GM21423 (cell line): ENCODE results near the gene ADGRB2.

Experiments
- ATAC-seq: cut with Tn5 transposase; IDR thresholded peaks from one replicate; pipeline ENCODE4 v1.9.1; 2021; ENCODE audit warnings: mild to moderate bottlenecking, moderate library complexity; ENCODE audit not compliant: unreplicated experiment

Gene ADGRB2

DNA sequence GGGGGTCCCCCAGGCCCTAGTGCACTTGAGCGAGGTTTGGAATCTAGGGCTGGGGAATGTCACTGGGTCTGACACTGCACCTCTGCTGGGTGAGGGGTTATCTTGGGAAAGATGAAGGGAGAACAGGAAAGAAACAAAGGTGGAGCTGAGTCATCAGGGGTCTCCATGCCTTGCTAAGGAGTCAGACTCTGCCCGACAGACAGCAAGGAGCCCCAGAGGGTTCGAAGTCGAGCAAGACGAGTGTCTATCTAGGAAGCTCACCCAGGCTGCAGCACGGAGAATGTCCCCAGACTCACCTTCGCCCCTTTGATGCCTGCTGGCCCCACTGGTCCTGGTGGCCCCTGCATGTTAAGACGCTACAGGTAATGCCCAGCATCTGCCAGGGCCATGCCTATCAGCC lies 78.3 kb downstream of the ADGRB2 start:
- no peak for ATAC-seq

DNA sequence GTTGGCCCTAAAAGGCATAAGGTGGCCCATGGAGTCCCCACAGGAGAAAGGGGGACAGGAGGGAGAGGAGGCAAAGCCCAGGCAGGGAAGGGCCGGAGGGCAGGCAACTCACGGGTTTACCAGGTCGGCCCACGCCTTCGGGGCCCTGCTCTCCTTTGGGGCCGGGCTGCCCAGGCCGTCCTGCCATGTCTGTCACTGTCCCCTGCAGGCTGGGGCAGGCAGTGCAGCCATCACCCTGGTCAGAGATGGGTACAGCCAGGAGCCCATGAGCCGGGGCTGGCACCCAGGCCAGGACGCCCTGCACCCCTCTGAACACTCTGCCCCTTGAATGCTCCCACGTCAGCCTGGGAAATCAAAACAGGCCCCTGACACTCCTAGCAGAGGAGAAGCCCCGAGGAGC lies 80.1 kb downstream of the ADGRB2 start:
- ATAC-seq: no peak

DNA sequence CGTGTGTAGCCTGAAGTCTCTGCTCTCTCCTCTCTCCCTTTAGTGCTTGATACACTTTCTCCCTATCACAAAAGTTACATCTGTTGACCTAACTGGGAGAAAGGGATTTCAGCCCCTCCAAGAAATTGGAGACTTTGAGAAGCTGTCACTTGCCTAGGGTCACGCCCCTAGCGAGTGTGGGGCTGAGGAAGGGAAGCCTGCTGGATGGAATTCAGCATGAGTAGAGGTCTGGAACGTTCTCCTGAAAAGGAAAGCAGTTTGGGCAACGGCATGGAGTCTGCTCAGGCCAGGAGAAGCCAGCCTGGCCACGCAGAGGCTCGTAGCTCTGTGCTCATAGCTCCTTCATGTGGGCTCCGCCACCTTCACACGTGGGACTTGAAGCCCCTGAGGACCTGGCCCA lies 82.7 kb downstream of the ADGRB2 start:
- ATAC-seq: no peak

DNA sequence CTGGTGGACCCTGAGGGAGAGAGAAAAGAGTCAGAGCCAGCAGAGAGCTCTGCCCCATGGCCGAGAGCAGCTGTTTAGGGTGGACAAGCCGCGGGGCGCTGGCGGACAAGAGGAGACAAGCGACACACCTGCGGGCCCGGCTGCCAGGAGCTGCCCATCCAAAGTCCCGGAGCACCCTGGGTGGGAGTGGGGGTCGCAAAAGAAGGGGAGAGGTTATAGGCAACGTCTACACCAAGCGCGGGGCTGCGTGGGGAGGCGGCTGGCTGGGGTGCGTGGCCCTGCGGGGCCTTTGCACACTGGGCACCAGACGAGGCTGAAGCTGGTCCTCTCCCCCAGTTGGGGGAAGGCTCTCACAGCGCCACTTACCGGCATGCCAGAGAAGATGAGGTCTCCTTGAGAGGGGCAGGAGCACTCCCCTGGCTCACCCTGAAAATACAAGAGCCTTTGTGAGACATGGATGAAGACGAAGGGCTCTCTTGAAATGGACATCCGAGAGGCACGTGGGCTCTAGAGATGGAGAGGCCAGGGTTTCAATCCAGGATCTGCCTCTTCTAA lies 84.4 kb downstream of the ADGRB2 start:
- no peak for ATAC-seq

DNA sequence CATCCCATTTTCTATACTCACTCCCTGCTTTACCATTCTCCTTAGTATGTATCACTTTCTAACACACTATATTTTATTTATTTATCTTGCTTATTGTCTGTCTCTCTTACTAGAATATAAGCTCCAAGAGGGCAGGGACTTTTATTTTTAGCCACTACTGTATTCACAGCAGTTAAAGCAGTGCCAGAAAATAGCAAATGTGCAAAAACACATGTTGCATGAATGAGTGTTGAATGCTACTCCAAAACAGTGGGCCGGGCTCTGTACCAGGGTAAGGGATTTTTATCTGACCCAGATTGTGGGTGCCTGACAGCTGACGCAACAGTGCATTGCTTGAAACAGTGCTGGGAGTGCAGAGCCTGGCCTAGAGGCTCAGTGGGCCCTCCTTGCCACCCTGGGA lies 85.0 kb downstream of the ADGRB2 start:
- ATAC-seq: no peak

DNA sequence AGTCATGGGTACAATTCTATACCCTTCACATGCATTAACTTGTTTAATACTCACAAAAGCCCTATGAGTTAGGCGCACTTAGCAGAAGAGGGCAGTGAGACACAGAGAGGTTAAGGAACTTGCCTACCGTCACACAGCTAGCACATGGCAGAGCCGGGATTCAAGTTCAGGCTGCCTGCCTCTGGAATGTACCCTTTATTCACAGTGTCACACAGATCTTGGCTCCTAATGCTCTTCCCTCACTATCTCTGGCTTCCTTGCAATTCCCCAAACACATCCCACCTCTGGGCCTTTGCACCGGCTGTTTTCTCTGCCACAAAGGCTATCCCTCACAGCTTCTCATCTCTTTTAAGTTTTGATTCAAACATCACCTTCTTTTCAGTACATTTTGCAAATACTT lies 85.5 kb downstream of the ADGRB2 start:
- no peak for ATAC-seq

DNA sequence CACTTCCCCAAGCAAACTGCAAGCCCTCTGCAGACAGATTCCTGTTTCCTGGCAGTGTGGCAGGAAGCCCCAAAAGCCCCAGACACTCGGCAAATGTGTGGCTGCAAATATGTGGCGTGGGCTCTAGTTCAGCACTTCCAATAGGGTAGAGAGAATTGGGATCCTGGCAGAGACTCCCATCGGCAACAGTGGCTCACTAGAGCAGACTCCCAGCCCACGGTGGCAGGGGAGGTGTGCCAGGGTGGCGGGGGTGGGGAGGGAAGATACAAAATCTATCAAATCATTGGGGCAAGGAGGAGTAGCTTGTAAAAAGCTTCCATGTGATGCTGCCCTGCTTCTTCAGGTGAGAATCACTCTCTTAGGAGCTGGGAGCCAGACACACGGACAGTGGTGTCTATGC lies 86.2 kb downstream of the ADGRB2 start:
- ATAC-seq: no peak

DNA sequence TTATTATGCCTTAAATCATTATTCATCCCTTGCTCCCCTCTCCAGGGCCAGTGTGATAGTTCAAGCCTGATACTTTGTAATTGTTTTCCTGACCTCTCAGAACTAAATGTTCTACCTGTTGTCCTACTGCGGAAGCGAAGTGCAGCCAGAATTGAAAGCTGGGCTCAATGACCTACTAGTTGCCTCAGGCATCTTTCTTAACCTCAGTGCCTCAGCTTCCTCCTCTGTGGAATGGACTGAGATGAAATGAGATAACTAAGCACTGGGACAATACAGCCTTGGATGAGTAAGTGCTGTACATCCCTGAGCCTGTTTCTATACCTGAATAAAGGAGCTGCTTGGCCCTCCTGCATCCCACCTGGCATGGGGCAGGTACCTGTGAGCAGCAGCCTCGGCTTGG lies 86.7 kb downstream of the ADGRB2 start:
- ATAC-seq: no peak
